GM23338 (cell line): ENCODE measurements around the gene SMAGP. TPM values are rescaled to one million over a fixed set of nuclear protein-coding genes. Genes with fewer than 3 reads are reported as not detected.

ENCODE experiments used
- ATAC-seq: fragments of 200-7000 bp; cut with Tn5 transposase; 3 replicates; pipeline ENCODE4 v1.9.1; 2020
- DNase-seq: peaks from one replicate; pipeline ENCODE4 v3.0.0-alpha.2; 2015; ENCODE audit warnings: low spot score
- H2AFZ ChIP-seq: fragments of 200-600 bp; sonication (generic); 2 replicates; pipeline ENCODE4 v1.8.0; 2016; ENCODE audit warnings: antibody characterized with exemption, mild to moderate bottlenecking, moderate library complexity
- H3F3A ChIP-seq: fragments of 200-600 bp; sonication (generic); replicated peaks from 2 replicates; pipeline ENCODE4 v1.8.0; 2017; ENCODE audit warnings: antibody characterized with exemption, mixed run types, low read depth
- H3K27ac ChIP-seq: fragments of 200-600 bp; sonication (generic); 2 replicates; pipeline ENCODE4 v1.6.1; 2016; ENCODE audit warnings: low read depth
- H3K27me3 ChIP-seq: fragments of 200-600 bp; sonication (generic); 2 replicates; pipeline ENCODE4 v1.8.0; 2016; ENCODE audit warnings: mild to moderate bottlenecking, mixed run types, moderate library complexity; ENCODE audit not compliant: insufficient read depth
- H3K36me3 ChIP-seq: fragments of 200-600 bp; sonication (generic); 2 replicates; pipeline ENCODE4 v1.8.0; 2016; ENCODE audit warnings: mild to moderate bottlenecking; ENCODE audit not compliant: insufficient read depth
- H3K4me1 ChIP-seq: fragments of 200-600 bp; sonication (generic); 2 replicates; pipeline ENCODE4 v1.8.0; 2016; ENCODE audit warnings: mild to moderate bottlenecking, moderate library complexity; ENCODE audit not compliant: insufficient read depth
- H3K4me2 ChIP-seq: fragments of 200-600 bp; sonication (generic); 2 replicates; pipeline ENCODE4 v1.7.1; 2017; ENCODE audit warnings: mixed run types
- H3K4me3 ChIP-seq: fragments of 200-600 bp; sonication (generic); 2 replicates; pipeline ENCODE4 v1.6.1; 2016; ENCODE audit warnings: mixed run types
- H3K79me2 ChIP-seq: fragments of 200-600 bp; sonication (generic); replicated peaks from 2 replicates; pipeline ENCODE4 v1.8.0; 2017; ENCODE audit warnings: mild to moderate bottlenecking; ENCODE audit not compliant: insufficient read depth
- H3K9me2 ChIP-seq: fragments of 200-600 bp; sonication (generic); 2 replicates; pipeline ENCODE4 v1.8.0; 2017; ENCODE audit not compliant: insufficient read depth
- H4K20me1 ChIP-seq: fragments of 200-600 bp; sonication (generic); replicated peaks from 2 replicates; pipeline ENCODE4 v1.8.0; 2017; ENCODE audit warnings: mild to moderate bottlenecking; ENCODE audit not compliant: insufficient read depth
- H3K27ac Mint-ChIP-seq: 2 replicates; pipeline ENCODE4 v1.8.0; 2020; ENCODE audit warnings: inconsistent platforms, mild to moderate bottlenecking, moderate library complexity, mixed read lengths
- H3K27me3 Mint-ChIP-seq: 3 replicates; pipeline ENCODE4 v1.8.0; 2022; ENCODE audit warnings: low read depth, mild to moderate bottlenecking, moderate library complexity, mixed read lengths, inconsistent platforms; ENCODE audit not compliant: insufficient read depth, poor library complexity
- H3K36me3 Mint-ChIP-seq: 3 replicates; pipeline ENCODE4 v1.8.0; 2021; ENCODE audit warnings: low read depth, mild to moderate bottlenecking, inconsistent platforms, moderate library complexity, mixed read lengths
- H3K4me1 Mint-ChIP-seq: 3 replicates; pipeline ENCODE4 v1.8.0; 2020; ENCODE audit warnings: mild to moderate bottlenecking, inconsistent platforms, mixed read lengths
- H3K4me3 Mint-ChIP-seq: 3 replicates; pipeline ENCODE4 v1.8.0; 2021; ENCODE audit warnings: moderate library complexity, mild to moderate bottlenecking, inconsistent platforms, mixed read lengths
- H3K9me3 Mint-ChIP-seq: 3 replicates; pipeline ENCODE4 v1.8.0; 2020; ENCODE audit warnings: moderate library complexity, mild to moderate bottlenecking, inconsistent platforms, mixed read lengths
- CREB1 ChIP-seq: fragments of 250-450 bp; sonication (Bioruptor Pico); IDR thresholded peaks from 2 replicates; pipeline ENCODE4 v1.5.0; 2020; ENCODE audit warnings: low read depth, mild to moderate bottlenecking, moderate library complexity
- CTCF ChIP-seq, 2 experiments: fragments of 200-600 bp in 1 of 2; sonication (generic) in 1 of 2; conservative IDR thresholded peaks; 2 replicates each; pipeline versions ENCODE4 v1.5.1 to v1.6.1; 2016 to 2017; ENCODE audit warnings: antibody characterized with exemption in 2 of 2, low read depth in 2 of 2, mild to moderate bottlenecking in 2 of 2, moderate library complexity in 1 of 2
- ETS1 ChIP-seq: IDR thresholded peaks from 2 replicates; pipeline ENCODE4 v1.6.1; 2016; ENCODE audit warnings: antibody characterized with exemption
- EZH2phosphoT487 ChIP-seq: fragments of 200-600 bp; sonication (generic); IDR thresholded peaks from one replicate; pipeline ENCODE4 v1.8.1; 2018; ENCODE audit warnings: antibody characterized with exemption; ENCODE audit not compliant: unreplicated experiment
- POLR2AphosphoS5 ChIP-seq: IDR thresholded peaks from 2 replicates; pipeline ENCODE4 v1.6.1; 2016; ENCODE audit warnings: antibody characterized with exemption, low read depth
- REST ChIP-seq: IDR thresholded peaks from one replicate; pipeline ENCODE4 v1.6.1; 2018; ENCODE audit warnings: antibody characterized with exemption; ENCODE audit not compliant: unreplicated experiment
- STAT1 ChIP-seq: IDR thresholded peaks from one replicate; pipeline ENCODE4 v1.6.1; 2016; ENCODE audit warnings: antibody characterized with exemption; ENCODE audit not compliant: unreplicated experiment
- ZNF114 ChIP-seq: fragments of 250-450 bp; sonication (Bioruptor Pico); IDR thresholded peaks from 2 replicates; pipeline ENCODE4 v1.5.0; 2020; ENCODE audit warnings: mild to moderate bottlenecking, moderate library complexity
- ZNF331 ChIP-seq: fragments of 250-450 bp; sonication (Bioruptor Pico); IDR thresholded peaks from 2 replicates; pipeline ENCODE4 v1.5.0; 2020; ENCODE audit warnings: low read depth, mild to moderate bottlenecking, moderate library complexity
- polyA plus RNA-seq: library from polyadenylated mRNA; unstranded; fragments of >200 nt; fragmentation: Nextera tagmentation; extraction: Ambion mirVana; gene quantifications from 2 replicates; pipeline ENCODE4 v1.2.1, GENCODE V29; 2016
- total RNA-seq: library from RNA; depleted of rRNA; stranded (reverse); fragments of >200 nt; shearing (Covaris generic); gene quantifications from 2 replicates; pipeline ENCODE4 v1.2.3, GENCODE V29; 2014

The SMAGP gene
- total and polyA plus RNA-seq, 2 experiments from 2014 or later, result 4.7 to 8.2 TPM

GRCh38 chr12:51240971-51241370 lies 29.2 kb downstream of the SMAGP start (continued):
- TF ChIP-seq CREB1 (CRISPR knock-in tag) (no peak), POLR2AphosphoS5 (no peak), ETS1 (no peak), CTCF (conservative IDR thresholded peaks at IDR 0.05; ENCODE audit: low read depth in 2 of 2) (no peak), REST (no peak)

- Mint-ChIP-seq H3K4me1 (peaks cover 19% of the 10 kb centered on the region), H3K4me3 (peak within 1 kb of the TSS; percentile 95)
- ATAC-seq, result peak; percentile 94
Observed at GRCh38 chr12:51238510-51239334, 31.5 kb downstream of the SMAGP start, which contains the start of gene DAZAP2. Gene DAZAP2, plus strand, starts transcription at chr12:51238826. Its CDS starts 82 bp downstream, at chr12:51238908.

More at GRCh38 chr12:51238510-51239334, 31.5 kb downstream of the SMAGP start, which contains the start of gene DAZAP2:
- Histone ChIP-seq H3K4me1 (no peaks in the 10 kb centered on the region), H2AFZ (peak within 1 kb of the TSS; percentile 94), H3K79me2 (peaks cover 20% of the 10 kb centered on the region), H3K27me3 (no peaks in the 10 kb centered on the region), H3K27ac (peak within 1 kb of the TSS; percentile 100), H3K4me3 (peak within 1 kb of the TSS; percentile 98), H3K4me2 (peak within 1 kb of the TSS; percentile 87), H3K9me2 (no peaks in the 10 kb centered on the region), H4K20me1 (no peaks in the 10 kb centered on the region; the same call in 1 of the 2 replicates), H3K36me3 (peaks cover 26% of the 10 kb centered on the region), H3F3A (peaks cover 20% of the 10 kb centered on the region; the same call in 1 of the 2 replicates)
- Mint-ChIP-seq H3K27me3 (peaks cover 14% of the 10 kb centered on the region), H3K36me3 (peaks cover 34% of the 10 kb centered on the region), H3K9me3 (no peaks in the 10 kb centered on the region), H3K27ac (peak within 1 kb of the TSS; percentile 100)
- DNase-seq, result peak; percentile 97
- TF ChIP-seq ETS1 (no peak), EZH2phosphoT487 (no peak), STAT1 (no peak), ZNF114 (CRISPR knock-in tag) (no peak), POLR2AphosphoS5 (peak; percentile 19), REST (no peak), CTCF (conservative IDR thresholded peaks at IDR 0.05; ENCODE audit: low read depth in 2 of 2) (peak in 1 of 2 experiments; percentile 5; a peak in 1 of 4 replicates), CREB1 (CRISPR knock-in tag) (peak; percentile 85), ZNF331 (no peak)
